MCF 10A (cell line): Measurements from ENCODE around the gene CHDH. TPM values are rescaled to one million over a fixed set of nuclear protein-coding genes. Genes with fewer than 3 reads are reported as not detected.
A peak's percentile ranks its signal among the peaks of the same experiment; 100 is the strongest.

Experiments used
- BruUV-seq: library from RNA; stranded (reverse); fragments of 400-500 nt; replicated peaks from 2 replicates; lab custom pipeline; 2021; lab: Mats Ljungman, UMichigan
- CTCF ChIA-PET: fragments of 300-600 bp; sonication (Branson Sonifier 250); formaldehyde crosslinking; extraction: SDS; loops from one replicate; lab custom pipeline; 2021; ENCODE audit warnings: antibody characterized with exemption, inconsistent platforms; lab: Yijun Ruan, JAX
- POLR2A ChIA-PET: fragments of 300-600, 350-650 bp; sonication (Branson Sonifier 250); formaldehyde crosslinking; extraction: SDS; loops from one replicate; lab custom pipeline; 2020; ENCODE audit warnings: antibody characterized with exemption, inconsistent platforms; lab: Yijun Ruan, JAX
- DNase-seq: peaks from one replicate; pipeline ENCODE4 v3.0.0-alpha.2; 2018; ENCODE audit not compliant: unreplicated experiment
- H3K27ac Mint-ChIP-seq: one replicate; pipeline ENCODE4 v1.8.0; 2022; ENCODE audit warnings: mild to moderate bottlenecking, low read depth, mixed read lengths; ENCODE audit not compliant: unreplicated experiment
- H3K27me3 Mint-ChIP-seq: one replicate; pipeline ENCODE4 v1.8.0; 2022; ENCODE audit warnings: mixed read lengths; ENCODE audit not compliant: insufficient read depth, unreplicated experiment
- H3K36me3 Mint-ChIP-seq: one replicate; pipeline ENCODE4 v1.8.0; 2022; ENCODE audit warnings: mild to moderate bottlenecking, moderate library complexity, mixed read lengths; ENCODE audit not compliant: insufficient read depth, unreplicated experiment
- H3K4me1 Mint-ChIP-seq: one replicate; pipeline ENCODE4 v1.8.0; 2022; ENCODE audit warnings: mixed read lengths; ENCODE audit not compliant: insufficient read depth, unreplicated experiment
- H3K4me3 Mint-ChIP-seq: one replicate; pipeline ENCODE4 v1.8.0; 2022; ENCODE audit warnings: mild to moderate bottlenecking, moderate library complexity, mixed read lengths; ENCODE audit not compliant: unreplicated experiment
- H3K9me3 Mint-ChIP-seq: one replicate; pipeline ENCODE4 v1.8.0; 2022; ENCODE audit warnings: mixed read lengths; ENCODE audit not compliant: unreplicated experiment
- intact Hi-C: fragments of 100-400 bp; cut with micrococcal nuclease; formaldehyde crosslinking; loops from 2 replicates; pipeline ENCODE4 v1.14.1; 2022
- total RNA-seq: library from RNA; stranded (reverse); gene quantifications from 2 replicates; pipeline ENCODE4 v1.2.3, GENCODE V29; 2022
- TF ChIP-seq, protein P1 (sequence below): fragments of 200-600 bp; IDR thresholded peaks from one replicate; pipeline ENCODE4 v1.8.0; 2022; ENCODE audit warnings: antibody characterized with exemption, mild to moderate bottlenecking; ENCODE audit not compliant: unreplicated experiment

CHDH gene
- total RNA-seq, 1 experiment from 2014 or later: 0.49 TPM

DNA sequence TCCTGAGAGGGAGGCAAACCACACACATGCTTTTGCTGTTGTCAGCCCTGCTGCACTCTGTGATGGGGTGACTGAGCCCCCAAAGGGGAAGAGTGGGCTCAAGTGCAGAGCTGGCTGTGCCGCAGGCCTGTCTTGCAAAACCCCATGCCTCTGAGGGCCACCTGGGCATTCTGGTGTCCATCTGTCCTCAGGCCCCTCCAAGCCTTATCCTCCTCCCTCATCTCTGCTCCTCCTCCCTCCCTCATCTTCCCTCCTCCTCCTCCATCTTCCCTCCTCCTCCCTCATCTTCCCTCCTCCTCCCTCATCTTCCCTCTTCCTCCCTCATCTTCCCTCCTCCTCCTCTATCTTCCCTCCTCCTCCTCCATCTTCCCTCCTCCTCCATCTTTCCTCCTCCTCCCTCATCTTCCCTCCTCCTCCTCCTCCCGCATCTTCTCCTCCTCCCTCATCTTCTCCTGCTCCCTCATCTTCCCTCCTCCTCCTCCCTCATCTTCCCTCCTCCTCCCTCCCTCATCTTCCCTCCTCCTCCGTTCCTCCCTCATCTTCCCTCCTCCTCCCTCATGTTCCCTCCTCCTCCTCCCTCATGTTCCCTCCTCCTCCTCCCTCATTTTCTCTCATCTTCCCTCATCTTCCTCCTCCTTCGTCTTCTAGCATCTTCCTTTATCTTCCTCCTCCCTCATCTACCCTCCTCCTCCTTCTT is 40.6 kb downstream of the CHDH start:
- Mint-ChIP-seq H3K9me3 (no peaks in the 10 kb centered on the region), H3K4me3 (no peak overlapping the region), H3K27ac (no peak overlapping the region), H3K27me3 (no peaks in the 10 kb centered on the region), H3K36me3 (no peaks in the 10 kb centered on the region), H3K4me1 (no peaks in the 10 kb centered on the region)
- no peak for DNase-seq
- intact Hi-C loops: no loop called here
- ChIA-PET CTCF (interaction anchor here (0.7 kb wide), 1 partner anchor 20 kb away, joined by 3 read pairs; no protein-coding TSS in a partner anchor), POLR2A (no interaction called here)
- BruUV-seq: no TSS peak
- TF ChIP-seq, protein P1, sequence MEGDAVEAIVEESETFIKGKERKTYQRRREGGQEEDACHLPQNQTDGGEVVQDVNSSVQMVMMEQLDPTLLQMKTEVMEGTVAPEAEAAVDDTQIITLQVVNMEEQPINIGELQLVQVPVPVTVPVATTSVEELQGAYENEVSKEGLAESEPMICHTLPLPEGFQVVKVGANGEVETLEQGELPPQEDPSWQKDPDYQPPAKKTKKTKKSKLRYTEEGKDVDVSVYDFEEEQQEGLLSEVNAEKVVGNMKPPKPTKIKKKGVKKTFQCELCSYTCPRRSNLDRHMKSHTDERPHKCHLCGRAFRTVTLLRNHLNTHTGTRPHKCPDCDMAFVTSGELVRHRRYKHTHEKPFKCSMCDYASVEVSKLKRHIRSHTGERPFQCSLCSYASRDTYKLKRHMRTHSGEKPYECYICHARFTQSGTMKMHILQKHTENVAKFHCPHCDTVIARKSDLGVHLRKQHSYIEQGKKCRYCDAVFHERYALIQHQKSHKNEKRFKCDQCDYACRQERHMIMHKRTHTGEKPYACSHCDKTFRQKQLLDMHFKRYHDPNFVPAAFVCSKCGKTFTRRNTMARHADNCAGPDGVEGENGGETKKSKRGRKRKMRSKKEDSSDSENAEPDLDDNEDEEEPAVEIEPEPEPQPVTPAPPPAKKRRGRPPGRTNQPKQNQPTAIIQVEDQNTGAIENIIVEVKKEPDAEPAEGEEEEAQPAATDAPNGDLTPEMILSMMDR: no peak

DNA sequence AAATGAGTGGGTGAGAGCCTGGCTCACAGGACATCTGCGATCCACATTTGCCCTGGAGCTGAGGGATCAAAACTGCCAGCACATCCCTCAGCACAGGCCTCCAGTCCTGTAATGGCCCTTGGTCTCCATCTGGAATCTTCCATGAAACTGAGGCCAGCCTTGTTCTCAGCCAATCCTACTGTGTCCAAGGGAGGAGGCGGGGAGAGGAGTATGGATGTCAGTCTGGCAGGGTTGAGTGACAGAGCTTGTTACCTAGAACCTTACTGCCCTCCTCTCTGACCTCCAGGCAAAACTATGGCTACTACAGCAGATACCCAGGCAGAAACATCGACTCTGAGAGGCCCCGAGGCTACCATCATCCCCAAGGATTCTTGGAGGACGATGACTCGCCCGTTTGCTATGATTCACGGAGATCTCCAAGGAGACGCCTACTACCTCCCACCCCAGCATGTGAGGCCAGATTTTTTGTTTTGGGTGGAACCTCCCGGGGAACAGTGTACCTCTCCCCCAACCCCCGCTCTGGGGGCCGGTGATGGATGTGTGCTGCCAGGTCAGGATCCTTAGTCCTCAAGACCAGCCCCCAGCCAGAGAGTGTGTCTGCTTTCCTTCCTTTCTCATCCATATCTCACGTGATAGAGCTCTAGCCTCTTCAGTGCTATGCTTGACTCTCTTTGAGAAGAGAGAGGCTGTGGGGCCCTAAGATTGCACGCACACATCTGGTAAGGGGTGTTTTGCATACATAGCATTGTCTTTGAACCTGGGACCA is 41.3 kb downstream of the CHDH start:
- intact Hi-C loops: no loop called here
- no peaks in the 10 kb centered on the region for H3K36me3 Mint-ChIP-seq
- no peak overlapping the region for H3K4me3 Mint-ChIP-seq
- BruUV-seq: no TSS peak
- POLR2A ChIA-PET: no interaction called here
- H3K4me1 Mint-ChIP-seq: no peaks in the 10 kb centered on the region
- H3K9me3 Mint-ChIP-seq: no peaks in the 10 kb centered on the region
- TF ChIP-seq, protein P1: no peak
- DNase-seq: peak; percentile 38
- CTCF ChIA-PET: interaction anchor here (0.7 kb wide), 1 partner anchor 21 kb away, joined by 3 read pairs; no protein-coding TSS in a partner anchor
- no peaks in the 10 kb centered on the region for H3K27me3 Mint-ChIP-seq
- no peak overlapping the region for H3K27ac Mint-ChIP-seq

DNA sequence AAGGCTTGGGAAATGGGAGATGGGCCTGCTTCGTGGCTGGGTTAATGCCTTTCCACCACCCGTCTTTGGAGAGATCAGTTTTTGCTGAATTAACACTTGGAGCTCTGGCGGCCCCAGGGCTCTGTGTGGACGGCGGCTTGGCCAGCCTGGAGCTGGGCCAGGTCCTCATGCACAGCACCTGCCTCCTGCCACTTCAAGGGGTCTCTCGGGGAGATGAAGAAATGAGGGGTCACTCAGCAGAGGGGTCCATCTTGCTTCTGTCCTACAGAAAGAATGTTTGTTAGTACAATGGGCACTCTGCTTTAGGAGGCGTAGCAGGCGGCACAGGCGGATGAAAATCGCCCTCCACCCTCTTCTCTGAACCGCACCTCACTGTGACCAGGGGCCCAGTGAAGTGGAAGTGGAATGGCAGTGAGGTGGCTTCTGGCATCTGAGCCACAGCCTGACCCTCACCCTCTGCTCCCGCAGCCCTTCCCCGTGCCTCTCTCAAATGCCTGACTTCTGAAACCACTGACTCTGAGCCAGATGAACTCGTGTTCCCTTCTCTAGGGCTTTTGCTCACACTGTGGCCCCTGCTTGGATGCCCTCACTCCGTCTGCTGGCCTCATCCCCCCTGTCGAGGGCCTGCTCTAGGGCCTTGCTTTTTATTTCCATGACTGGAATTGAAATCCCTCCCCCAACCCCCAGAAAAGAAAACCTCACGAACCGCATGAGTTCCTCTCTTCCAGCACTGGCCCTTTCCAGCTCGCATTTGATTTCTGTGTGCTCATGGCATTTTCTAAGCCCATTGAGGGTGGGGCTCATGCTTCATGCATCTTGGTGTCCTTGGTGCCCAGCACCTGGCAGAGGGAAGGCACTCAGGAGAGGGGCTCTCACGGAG is 42.2 kb downstream of the CHDH start:
- H3K36me3 Mint-ChIP-seq: no peaks in the 10 kb centered on the region
- TF ChIP-seq, protein P1: no peak
- intact Hi-C loops: no loop called here
- H3K9me3 Mint-ChIP-seq: no peaks in the 10 kb centered on the region
- CTCF ChIA-PET: no interaction called here
- no TSS peak for BruUV-seq
- no peak overlapping the region for H3K4me3 Mint-ChIP-seq
- DNase-seq: no peak
- H3K27ac Mint-ChIP-seq: no peak overlapping the region
- H3K27me3 Mint-ChIP-seq: no peaks in the 10 kb centered on the region
- H3K4me1 Mint-ChIP-seq: no peaks in the 10 kb centered on the region
- POLR2A ChIA-PET: no interaction called here
